GM12891 (cell line): Measurements from ENCODE around the gene STOX2.
"Not testable (repeated sequence)": the region's sequence is repeated elsewhere in the genome, so short reads cannot be mapped to it uniquely, and the experiment has no call there.

ENCODE experiments used
- PAX5 ChIP-seq: IDR thresholded peaks from 2 replicates; pipeline ENCODE4 v1.6.1; 2011; ENCODE audit warnings: low read length, moderate library complexity, mild to moderate bottlenecking; ENCODE audit not compliant: insufficient read depth, severe bottlenecking
- POLR2A ChIP-seq: IDR thresholded peaks from 2 replicates; pipeline ENCODE4 v1.6.1; 2011; ENCODE audit warnings: low read depth, low read length, control low read depth
- POLR2AphosphoS5 ChIP-seq: IDR thresholded peaks from 2 replicates; pipeline ENCODE4 v1.6.1; 2011; ENCODE audit warnings: low read depth, low read length, control low read depth
- SPI1 ChIP-seq: IDR thresholded peaks from 2 replicates; pipeline ENCODE4 v1.6.1; 2011; ENCODE audit warnings: low read depth, low read length, control low read depth
- TAF1 ChIP-seq: IDR thresholded peaks from 2 replicates; pipeline ENCODE4 v1.6.1; 2011; ENCODE audit warnings: low read depth, low read length, control low read depth

- TF ChIP-seq POLR2A, POLR2AphosphoS5, TAF1, SPI1, PAX5: not testable (repeated sequence)
Measured at GRCh38 chr4:184051262-184051661, 146.2 kb downstream of the STOX2 start.
